HTR-8/SVneo (cell line): ENCODE data around the gene IFT20.
"Not testable (repeated sequence)": the region's sequence is repeated elsewhere in the genome, so short reads cannot be mapped to it uniquely, and the experiment has no call there.

Experiments
- DNase-seq: peaks from one replicate; pipeline ENCODE4 v3.0.0; 2011; ENCODE audit warnings: low spot score, mixed read lengths; ENCODE audit not compliant: insufficient read length
- FAIRE-seq: peaks from 2 replicates; lab custom pipeline; 2011; peaks lifted over from hg19 to GRCh38; lab: Jason Lieb, UNC

Gene IFT20

GRCh38 chr17:28364665-28365363, 29.5 kb upstream of the IFT20 start, which contains the start of gene SEBOX:
Gene SEBOX, minus strand, starts transcription at chr17:28365199. Its CDS starts 48 bp downstream, at chr17:28365151.
- FAIRE-seq (no peak), DNase-seq (no peak)

- DNase-seq (no peak), FAIRE-seq (no peak)
Measured at GRCh38 chr17:28363776-28364650, 28.7 kb upstream of the IFT20 start.

GRCh38 chr17:28363186-28363585, 27.9 kb upstream of the IFT20 start:
- FAIRE-seq = no peak
- DNase-seq = no peak

GRCh38 chr17:28357901-28358197, 22.6 kb upstream of the IFT20 start:
- no peak for DNase-seq
- no peak for FAIRE-seq

- peak; percentile 95 for DNase-seq
- peak; percentile 82 for FAIRE-seq
Measured at GRCh38 chr17:28357061-28357900, 22.0 kb upstream of the IFT20 start, which contains the start of gene POLDIP2. Gene POLDIP2, minus strand, starts transcription at chr17:28357527. Its CDS starts 79 bp downstream, at chr17:28357448.

- no peak for DNase-seq
- no peak for FAIRE-seq
Measured at GRCh38 chr17:28350271-28350670, 15.0 kb upstream of the IFT20 start.

GRCh38 chr17:28348979-28349378, 13.7 kb upstream of the IFT20 start:
- no peak for FAIRE-seq

GRCh38 chr17:28347261-28347891, 12.1 kb upstream of the IFT20 start:
- FAIRE-seq (no peak), DNase-seq (peak; percentile 71)

More at GRCh38 chr17:28348979-28349378, 13.7 kb upstream of the IFT20 start:
- DNase-seq = no peak

- no peak for DNase-seq
- no peak for FAIRE-seq
Measured at GRCh38 chr17:28346746-28347246, 11.5 kb upstream of the IFT20 start.

- DNase-seq (no peak), FAIRE-seq (no peak)
Measured at GRCh38 chr17:28346199-28346580, 10.9 kb upstream of the IFT20 start.

- FAIRE-seq = peak; percentile 60
Measured at GRCh38 chr17:28345419-28346198, 10.3 kb upstream of the IFT20 start.

GRCh38 chr17:28344435-28344901, 9.2 kb upstream of the IFT20 start:
- DNase-seq = no peak
- FAIRE-seq = no peak

More at GRCh38 chr17:28345419-28346198, 10.3 kb upstream of the IFT20 start:
- no peak for DNase-seq

- FAIRE-seq (no peak), DNase-seq (no peak)
Measured at GRCh38 chr17:28344011-28344410, 8.7 kb upstream of the IFT20 start.

- no peak for DNase-seq
- FAIRE-seq = peak; percentile 60
Measured at GRCh38 chr17:28343491-28343932, 8.2 kb upstream of the IFT20 start.

- DNase-seq = no peak
- FAIRE-seq = peak; percentile 20
Measured at GRCh38 chr17:28342313-28342712, 7.0 kb upstream of the IFT20 start.

GRCh38 chr17:28341516-28341915, 6.2 kb upstream of the IFT20 start:
- FAIRE-seq (no peak), DNase-seq (no peak)

- no peak for FAIRE-seq
Measured at GRCh38 chr17:28340374-28340773, 5.1 kb upstream of the IFT20 start.

GRCh38 chr17:28339431-28339830, 4.2 kb upstream of the IFT20 start:
- DNase-seq = no peak
- FAIRE-seq = no peak

More at GRCh38 chr17:28340374-28340773, 5.1 kb upstream of the IFT20 start:
- DNase-seq = no peak

GRCh38 chr17:28338769-28339212, 3.5 kb upstream of the IFT20 start:
- FAIRE-seq = not testable (repeated sequence)

More at GRCh38 chr17:28338769-28339212, 3.5 kb upstream of the IFT20 start:
- not testable (repeated sequence) for DNase-seq
